GM19467 (cell line): ENCODE measurements around the gene OR6C6.
"Not testable (repeated sequence)": the region's sequence is repeated elsewhere in the genome, so short reads cannot be mapped to it uniquely, and the experiment has no call there.

ENCODE experiments used
- ATAC-seq: cut with Tn5 transposase; IDR thresholded peaks from one replicate; pipeline ENCODE4 v1.9.1; 2021; ENCODE audit warnings: mild to moderate bottlenecking, moderate library complexity; ENCODE audit not compliant: unreplicated experiment

Gene OR6C6

DNA sequence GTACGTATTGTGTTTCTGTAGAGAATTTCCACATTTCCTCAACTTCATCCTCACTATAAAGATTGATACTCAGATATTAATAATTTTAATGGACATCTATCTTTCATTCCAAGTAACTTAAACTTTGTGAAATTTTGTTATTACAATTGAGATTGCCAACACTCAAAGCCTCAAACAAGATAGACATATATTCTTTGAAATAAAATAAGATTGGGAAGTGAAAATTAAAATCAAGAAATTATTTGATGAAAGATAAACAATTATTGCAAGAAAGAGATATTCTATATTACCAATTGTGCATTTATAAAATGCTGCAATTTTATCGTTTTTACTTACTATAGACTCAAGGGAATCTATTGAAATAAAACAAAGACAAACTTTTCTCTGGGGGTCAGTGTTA lies at the start of gene OR6C6:
TSS of gene OR6C6 (minus strand) at position 101 of the 400 bp plus-strand sequence. CDS start 1,337 bp downstream, outside the sequence.
- ATAC-seq = no peak

DNA sequence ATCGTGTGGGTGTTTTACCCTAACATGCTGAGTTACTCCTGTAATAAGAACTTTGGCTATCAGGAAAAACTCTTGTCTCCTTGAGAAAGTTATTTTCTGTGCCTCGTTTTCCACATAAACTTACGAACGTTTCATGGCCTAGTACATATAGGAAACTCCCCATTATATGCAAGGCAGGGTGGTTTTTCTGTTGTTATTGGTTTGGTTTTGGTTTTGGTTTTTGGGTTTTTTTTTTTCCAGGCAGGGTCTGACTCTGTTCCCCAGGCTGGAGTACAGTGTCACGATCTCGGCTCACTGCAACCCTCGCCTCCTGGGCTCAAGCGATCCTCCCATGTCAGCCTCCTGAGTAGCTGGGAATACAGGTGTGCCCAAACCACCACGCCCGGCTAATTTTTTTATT lies 39.6 kb upstream of the OR6C6 start:
- no peak for ATAC-seq

DNA sequence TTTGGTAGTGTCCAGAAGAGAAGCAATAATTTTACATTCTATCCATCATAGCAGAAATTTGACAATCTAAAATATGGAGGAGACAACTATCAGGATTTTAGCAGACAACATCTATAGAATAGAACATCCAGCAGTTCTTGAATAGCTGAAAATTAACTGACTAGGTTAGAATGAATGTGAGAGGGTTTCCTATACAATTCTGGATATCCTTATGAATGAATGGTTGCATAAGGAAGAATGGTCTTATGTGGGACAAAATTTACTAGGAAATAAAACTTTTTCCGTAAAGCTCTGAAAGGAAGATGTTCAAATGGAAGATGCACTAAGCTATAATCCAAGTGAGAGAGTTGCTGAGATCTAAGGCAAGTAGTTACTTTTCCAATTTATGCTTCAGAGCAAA lies 34.1 kb upstream of the OR6C6 start, which contains the start of gene OR6C3:
TSS of gene OR6C3 (plus strand) at position 301 of the 400 bp plus-strand sequence. CDS start 955 bp downstream, outside the sequence.
- ATAC-seq = no peak

DNA sequence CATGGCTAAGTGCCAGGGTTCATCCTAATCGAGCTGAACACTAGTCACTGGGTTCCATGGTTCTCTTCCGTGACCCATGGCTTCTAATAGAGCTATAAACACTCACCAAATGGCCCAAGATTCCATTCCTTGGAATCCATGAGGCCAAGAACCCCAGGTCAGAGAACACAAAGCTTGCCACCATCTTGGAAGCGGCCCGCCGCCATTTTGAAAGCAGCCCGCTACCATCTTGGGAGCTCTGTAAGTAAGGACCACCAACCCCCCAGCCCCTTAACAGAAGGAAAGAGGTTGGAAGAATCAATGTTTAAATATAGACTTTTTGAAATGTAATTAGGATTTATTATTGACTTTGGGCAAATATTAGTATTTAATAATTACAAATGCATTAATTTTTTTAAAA lies 29.4 kb upstream of the OR6C6 start:
- ATAC-seq = not testable (repeated sequence)

DNA sequence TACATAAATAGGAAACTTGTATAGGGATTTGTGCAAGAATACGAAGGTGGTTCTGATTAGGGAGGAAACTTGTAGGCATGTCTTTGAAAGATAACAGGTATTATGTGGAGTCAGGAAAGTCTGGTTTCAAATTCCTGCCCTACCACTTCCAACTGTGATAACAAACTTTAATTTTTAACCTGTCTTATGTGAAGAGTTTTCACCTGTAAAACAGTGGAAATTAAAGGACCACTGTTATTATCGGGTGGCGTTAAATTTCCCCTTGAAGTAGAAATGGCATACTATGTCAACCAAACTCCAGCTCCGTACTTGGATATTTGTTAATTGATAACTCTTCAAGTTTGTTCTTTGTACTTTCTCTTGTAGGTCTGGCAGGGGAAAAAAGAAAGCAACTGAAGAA lies 23.8 kb upstream of the OR6C6 start:
- ATAC-seq = no peak

DNA sequence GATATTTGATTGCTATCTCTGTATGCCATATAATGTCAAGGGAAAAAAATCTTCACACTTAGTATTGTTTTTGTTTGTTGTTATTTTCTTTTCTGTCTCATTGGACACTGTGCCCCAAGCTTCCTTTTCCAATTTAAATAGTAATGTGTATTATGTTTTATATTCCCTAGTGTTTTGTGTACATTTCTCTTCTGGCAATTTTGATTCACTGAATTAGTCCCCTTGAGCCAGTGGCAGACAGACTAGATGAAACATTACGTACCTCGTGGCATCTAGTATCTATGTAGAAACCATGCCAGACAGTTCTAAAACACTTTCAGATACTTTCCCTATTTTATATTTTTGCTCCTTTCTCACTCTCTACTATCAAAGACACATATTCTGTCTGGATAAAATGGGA lies 17.7 kb upstream of the OR6C6 start, which contains the start of gene OR6C1:
TSS of gene OR6C1 (plus strand) at position 301 of the 400 bp plus-strand sequence. CDS start 6,257 bp downstream, outside the sequence.
- no peak for ATAC-seq

DNA sequence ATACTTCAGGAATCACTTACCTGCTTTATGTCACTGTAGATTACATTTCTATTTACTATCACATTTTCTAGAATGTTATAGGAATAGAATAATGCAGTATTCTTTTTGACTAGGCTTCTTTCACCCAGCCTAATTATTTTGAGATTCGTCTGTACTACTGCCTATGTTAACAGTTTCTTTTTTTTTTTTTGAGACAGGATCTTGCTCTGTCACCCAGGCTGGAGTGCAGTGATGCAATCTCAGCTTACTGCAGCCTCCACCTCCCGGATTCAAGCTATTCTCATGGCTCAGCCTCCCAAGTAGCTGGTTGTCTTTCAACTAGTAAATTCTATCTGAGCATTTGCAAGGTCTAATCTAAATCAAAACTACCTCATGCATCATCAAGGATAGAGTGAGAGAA lies 6.4 kb downstream of the OR6C6 start:
- no peak for ATAC-seq

DNA sequence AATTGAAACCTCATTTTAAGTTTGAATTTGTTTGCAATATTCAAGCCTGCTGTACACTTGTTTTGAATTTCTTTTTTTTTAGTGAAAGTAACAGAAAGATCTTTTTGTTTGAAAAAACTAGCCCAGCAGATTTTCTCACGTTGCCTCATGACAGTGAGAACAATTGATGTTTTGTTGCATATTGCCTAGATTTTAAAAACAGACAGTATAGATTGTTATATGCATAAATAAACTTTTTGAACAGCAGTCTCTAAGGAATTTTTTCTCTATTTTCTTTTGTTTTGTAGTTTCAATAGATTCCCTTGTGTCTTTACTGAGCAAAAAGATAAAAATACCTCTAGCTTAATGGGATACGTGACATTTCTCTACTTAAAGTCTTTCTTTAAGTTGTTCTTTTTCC lies 15.4 kb downstream of the OR6C6 start:
- no peak for ATAC-seq

DNA sequence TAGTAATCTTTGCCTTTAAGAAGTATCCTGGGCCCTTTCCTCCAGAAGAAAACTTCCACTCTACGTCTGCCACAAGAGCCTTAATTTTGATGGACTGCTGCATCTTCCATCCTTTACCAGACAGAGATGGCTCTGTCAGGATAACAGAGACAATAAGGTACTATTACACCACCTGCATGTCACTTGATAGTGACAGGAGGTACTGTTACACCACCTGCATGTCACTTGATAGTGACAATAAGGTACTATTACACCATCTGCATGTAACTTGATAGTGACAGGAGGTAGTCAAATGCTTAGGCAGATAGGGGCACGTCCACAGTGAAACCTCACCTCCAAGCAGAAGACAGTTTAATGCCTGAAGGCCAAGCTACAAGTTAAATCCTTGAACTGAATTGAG lies 38.1 kb downstream of the OR6C6 start:
- no peak for ATAC-seq

DNA sequence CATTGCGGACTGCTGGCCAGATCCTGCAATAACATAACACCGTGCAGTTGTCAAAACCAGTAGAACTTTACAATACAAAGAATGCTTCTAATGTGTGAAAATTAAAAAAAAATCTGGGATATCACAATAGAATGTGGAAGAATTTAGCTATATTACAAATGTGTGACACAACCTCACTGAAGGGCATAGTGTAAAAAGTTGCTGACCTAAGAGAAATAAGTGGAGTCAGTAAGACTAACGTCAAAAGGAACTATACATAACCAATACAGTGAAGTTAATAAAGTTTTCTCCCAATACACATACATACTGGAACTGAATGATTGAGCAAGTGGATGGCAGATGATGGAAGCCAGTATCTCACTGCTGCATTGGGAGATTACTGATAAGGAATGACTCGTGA lies 39.5 kb downstream of the OR6C6 start:
- no peak for ATAC-seq

DNA sequence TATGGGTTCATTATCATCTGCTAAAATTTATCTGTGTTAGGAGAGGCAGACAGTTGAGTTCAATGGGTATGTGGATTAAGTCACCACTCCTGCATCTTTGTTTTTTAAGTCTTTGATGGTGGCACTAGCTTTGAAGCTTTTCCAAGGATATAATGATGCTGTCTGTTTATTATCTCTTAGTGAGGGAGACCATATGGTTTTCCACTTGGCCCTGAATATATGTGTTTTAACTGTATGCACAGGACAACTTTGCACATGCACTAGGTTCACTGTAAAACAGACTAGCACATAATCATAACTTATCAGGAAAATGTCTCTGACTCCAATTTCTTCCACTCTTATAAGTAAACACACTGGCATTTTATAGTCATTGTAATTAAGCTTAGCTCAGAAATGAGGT lies 43.1 kb downstream of the OR6C6 start:
- no peak for ATAC-seq

DNA sequence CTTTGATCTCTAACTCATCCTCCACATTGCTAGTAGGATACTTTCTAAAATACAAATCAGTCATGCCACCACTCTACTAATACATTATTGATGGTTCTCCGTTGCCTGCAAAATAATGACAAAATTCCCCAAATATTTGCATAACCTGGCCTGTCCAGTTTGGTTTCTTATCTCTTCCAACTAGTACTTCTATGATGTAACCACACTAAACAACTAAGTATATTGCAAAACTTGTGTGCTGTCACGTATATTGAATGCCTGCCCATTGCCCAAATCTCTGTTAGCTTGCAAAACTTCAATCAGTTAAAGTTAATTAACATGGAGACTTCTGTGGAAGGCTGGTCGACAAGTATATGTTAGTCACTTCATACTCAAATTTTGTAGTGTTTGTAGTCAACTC lies 45.4 kb downstream of the OR6C6 start:
- ATAC-seq = no peak

DNA sequence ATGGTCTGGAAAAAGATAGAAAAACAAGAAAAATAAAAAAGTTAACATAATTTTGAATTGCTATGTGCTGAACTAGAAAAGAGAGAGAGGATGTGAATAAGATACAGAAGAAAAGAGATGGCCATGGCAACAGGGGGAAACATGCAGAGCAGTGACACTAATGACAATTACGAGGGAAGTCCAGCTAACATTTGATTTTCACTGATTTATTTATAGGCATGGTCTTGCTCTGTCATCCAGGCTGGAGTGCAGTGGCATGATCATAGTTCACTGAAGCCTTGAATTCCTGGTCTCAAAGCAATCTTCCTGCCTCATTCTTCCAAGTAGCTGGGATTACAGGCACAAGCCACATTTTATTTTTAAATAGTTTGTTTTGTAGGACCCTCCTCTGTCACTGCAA lies 50.2 kb downstream of the OR6C6 start:
- ATAC-seq = no peak

DNA sequence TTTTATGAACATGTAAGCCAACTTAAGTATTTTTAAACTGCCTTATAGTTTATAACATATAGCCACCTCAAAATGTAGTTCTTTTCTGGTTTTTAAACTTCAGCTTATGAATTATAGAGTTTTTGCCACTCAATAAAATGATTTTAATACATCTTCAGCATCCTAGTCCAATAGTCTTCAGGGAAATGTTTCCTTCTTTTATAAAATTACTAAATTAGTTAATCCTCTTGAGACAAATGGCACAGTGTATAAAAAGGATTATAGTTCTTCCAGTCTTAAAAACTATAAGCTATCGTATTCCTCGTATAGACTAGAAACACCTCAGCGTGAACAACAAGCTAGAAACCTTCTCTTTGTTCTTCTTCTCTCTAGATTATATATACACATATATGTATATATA lies 52.1 kb downstream of the OR6C6 start, which contains the start of gene OR6C74:
TSS of gene OR6C74 (plus strand) at position 301 of the 400 bp plus-strand sequence. CDS start 2,679 bp downstream, outside the sequence.
- ATAC-seq = no peak
